Suprapubic skin (tissue), 4 donors: ENCODE measurements around the gene PRPF38B. TPM values are rescaled to one million over a fixed set of nuclear protein-coding genes. Genes with fewer than 3 reads are reported as not detected.

ENCODE experiments used
- DNase-seq, 2 donors: peaks; one replicate each; pipeline ENCODE4 v3.0.0-alpha.2; 2019; ENCODE audit warnings: low spot score in 2 of 2
- H3K27ac ChIP-seq: fragments of 200-600 bp; sonication (generic); one replicate; pipeline ENCODE4 v1.5.1; 2019
- H3K27me3 ChIP-seq: fragments of 200-600 bp; sonication (generic); one replicate; pipeline ENCODE4 v1.5.1; 2019
- H3K36me3 ChIP-seq: fragments of 200-600 bp; sonication (generic); one replicate; pipeline ENCODE4 v1.5.1; 2019
- H3K4me1 ChIP-seq: fragments of 200-600 bp; sonication (generic); one replicate; pipeline ENCODE4 v1.5.1; 2019
- H3K4me3 ChIP-seq: fragments of 200-600 bp; sonication (generic); one replicate; pipeline ENCODE4 v1.5.1; 2019; ENCODE audit warnings: mild to moderate bottlenecking
- H3K9me3 ChIP-seq: fragments of 200-600 bp; sonication (generic); one replicate; pipeline ENCODE4 v1.5.1; 2019
- EP300 ChIP-seq: sonication (generic); formaldehyde crosslinking; IDR thresholded peaks from one replicate; pipeline ENCODE4 v1.6.1; 2017; ENCODE audit warnings: antibody characterized with exemption
- POLR2A ChIP-seq, 2 donors: fragments of 450-650 bp; IDR thresholded peaks; one replicate each; pipeline ENCODE4 v1.6.1; 2017; ENCODE audit warnings: antibody characterized with exemption in 2 of 2, mild to moderate bottlenecking in 2 of 2, moderate library complexity in 2 of 2
- POLR2AphosphoS5 ChIP-seq, 3 donors: sonication (generic); formaldehyde crosslinking; IDR thresholded peaks; one replicate each; pipeline ENCODE4 v1.6.1; 2017; ENCODE audit warnings: antibody characterized with exemption in 3 of 3
- WGBS: methylation state at CpG from one replicate; pipeline ENCODE4 v1.1.5; 2018; 5-methylcytosine and 5-hydroxymethylcytosine counted together
- total RNA-seq, 4 donors: library from RNA; depleted of rRNA; stranded (reverse); fragments of >200 nt; gene quantifications; one replicate each; pipeline ENCODE4 v1.1.0, GENCODE V29; 2016
- TF ChIP-seq, protein P1 (sequence below), 2 donors: fragments of 200-600 bp in 1 of 2; fragments of 450-650 bp in 1 of 2; sonication (generic) in 1 of 2; IDR thresholded peaks; one replicate each; pipeline ENCODE4 v1.5.1; 2016 to 2019; ENCODE audit warnings: antibody characterized with exemption in 2 of 2, mild to moderate bottlenecking in 1 of 2, moderate library complexity in 1 of 2

The PRPF38B gene
- total RNA-seq, 4 donors from 2014 or later: 17.5 to 58.4 (median 25.4) TPM

DNA sequence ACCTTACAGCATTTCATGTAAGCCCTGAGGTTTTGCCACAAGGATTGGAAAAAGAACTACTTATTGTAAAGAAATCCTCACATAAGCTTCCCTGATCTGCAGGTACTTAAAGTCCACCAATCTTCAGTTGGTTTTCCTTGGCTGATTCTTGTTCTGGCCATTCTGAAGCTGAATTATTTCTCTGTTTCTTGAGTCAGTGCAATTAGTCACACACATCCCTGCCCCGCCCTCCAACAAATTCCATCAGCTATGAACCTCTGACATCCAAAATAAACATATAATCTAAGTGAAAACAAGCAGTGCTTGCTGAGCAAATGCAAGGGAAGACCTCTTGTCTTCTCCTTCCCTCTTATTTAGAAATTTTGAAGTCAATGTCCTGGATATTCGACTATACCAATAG is 12.4 kb downstream of the PRPF38B start:
- WGBS: 48% methylated on average over 2 of the region's 2 CpGs
- Histone ChIP-seq H3K27me3 (no peaks in the 10 kb centered on the region), H3K36me3 (peaks cover 23% of the 10 kb centered on the region), H3K27ac (no peak overlapping the region), H3K4me1 (peaks cover 7% of the 10 kb centered on the region), H3K4me3 (no peak overlapping the region), H3K9me3 (no peaks in the 10 kb centered on the region)
- TF ChIP-seq EP300 (no peak), POLR2AphosphoS5 (IDR thresholded peaks at IDR 0.05) (no peak), POLR2A (IDR thresholded peaks at IDR 0.05) (no peak)
- TF ChIP-seq, protein P1, sequence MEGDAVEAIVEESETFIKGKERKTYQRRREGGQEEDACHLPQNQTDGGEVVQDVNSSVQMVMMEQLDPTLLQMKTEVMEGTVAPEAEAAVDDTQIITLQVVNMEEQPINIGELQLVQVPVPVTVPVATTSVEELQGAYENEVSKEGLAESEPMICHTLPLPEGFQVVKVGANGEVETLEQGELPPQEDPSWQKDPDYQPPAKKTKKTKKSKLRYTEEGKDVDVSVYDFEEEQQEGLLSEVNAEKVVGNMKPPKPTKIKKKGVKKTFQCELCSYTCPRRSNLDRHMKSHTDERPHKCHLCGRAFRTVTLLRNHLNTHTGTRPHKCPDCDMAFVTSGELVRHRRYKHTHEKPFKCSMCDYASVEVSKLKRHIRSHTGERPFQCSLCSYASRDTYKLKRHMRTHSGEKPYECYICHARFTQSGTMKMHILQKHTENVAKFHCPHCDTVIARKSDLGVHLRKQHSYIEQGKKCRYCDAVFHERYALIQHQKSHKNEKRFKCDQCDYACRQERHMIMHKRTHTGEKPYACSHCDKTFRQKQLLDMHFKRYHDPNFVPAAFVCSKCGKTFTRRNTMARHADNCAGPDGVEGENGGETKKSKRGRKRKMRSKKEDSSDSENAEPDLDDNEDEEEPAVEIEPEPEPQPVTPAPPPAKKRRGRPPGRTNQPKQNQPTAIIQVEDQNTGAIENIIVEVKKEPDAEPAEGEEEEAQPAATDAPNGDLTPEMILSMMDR (IDR thresholded peaks at IDR 0.05): no peak
- no peak for DNase-seq

DNA sequence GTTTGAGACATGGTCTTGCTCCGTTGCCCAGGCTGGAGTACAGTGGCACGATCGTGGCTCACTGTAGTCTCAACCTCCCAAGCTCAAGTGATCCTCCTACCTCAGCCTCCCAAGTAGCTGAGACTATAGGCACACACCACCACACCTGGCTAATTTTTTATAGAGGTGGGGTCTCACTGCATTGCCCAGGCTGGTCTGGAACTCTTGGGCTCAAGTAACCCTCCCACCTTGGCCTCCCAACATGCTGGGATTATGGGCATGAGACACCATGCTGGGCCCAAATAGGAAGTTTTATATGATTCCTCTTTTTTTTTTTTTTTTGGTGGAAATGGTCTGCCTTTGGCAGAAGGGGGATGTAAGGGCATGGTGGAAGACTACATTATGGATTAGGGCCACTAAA is 14.5 kb downstream of the PRPF38B start:
- Histone ChIP-seq H3K36me3 (peaks cover 6% of the 10 kb centered on the region), H3K27me3 (no peaks in the 10 kb centered on the region), H3K4me1 (peaks cover 7% of the 10 kb centered on the region), H3K9me3 (no peaks in the 10 kb centered on the region), H3K27ac (no peak overlapping the region), H3K4me3 (no peak overlapping the region)
- WGBS: 94% methylated on average over 3 of the region's 3 CpGs
- DNase-seq: no peak
- TF ChIP-seq, protein P1 (IDR thresholded peaks at IDR 0.05): no peak
- TF ChIP-seq POLR2AphosphoS5 (IDR thresholded peaks at IDR 0.05): no peak
- TF ChIP-seq POLR2A (IDR thresholded peaks at IDR 0.05): no peak
- TF ChIP-seq EP300: no peak

DNA sequence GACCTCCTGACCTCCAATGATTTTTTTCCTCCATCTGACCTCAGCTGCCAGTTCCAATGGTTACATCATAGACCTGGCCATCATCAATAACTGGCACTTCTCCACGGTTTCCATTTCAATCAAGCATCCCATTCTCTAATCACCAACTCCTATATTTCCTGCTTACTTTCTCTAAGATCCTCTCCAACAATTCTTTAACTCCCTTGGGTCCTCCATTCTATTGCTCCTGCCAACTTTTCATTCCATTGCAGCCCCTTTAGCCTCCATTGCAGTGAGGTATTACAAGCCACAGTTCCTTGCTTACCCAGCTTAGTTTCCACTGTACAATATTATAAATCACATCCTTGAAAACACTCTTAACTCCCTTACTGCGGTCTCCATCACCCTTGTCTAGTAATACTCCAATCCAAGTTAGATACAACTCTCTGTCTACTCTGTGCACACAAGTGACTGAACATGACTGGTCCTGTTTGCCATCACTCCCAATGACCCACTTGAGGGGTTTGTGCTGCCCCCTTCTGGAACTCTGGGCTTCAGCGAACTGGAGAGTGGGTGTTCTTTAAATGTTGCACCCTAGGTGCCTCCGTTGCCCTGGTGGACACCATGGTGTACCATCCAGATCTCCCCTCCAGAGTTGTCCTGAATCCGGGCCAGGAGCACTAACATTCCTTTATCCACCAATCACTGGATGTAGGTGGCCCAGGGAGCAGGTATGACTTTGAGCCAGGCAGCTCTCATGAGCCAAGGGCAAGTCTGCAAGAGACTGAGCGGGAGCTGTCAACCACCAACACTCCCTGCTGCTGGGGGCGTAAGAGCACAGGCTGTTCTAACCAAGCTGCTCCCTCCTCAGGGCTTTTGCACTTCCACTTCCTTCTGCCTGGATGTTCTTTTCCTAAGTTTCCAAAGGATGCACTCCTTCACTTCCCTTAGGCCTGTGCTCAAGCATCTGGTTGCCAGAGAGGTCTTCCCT is 16.9 kb downstream of the PRPF38B start:
- Histone ChIP-seq H3K9me3 (no peaks in the 10 kb centered on the region), H3K4me3 (no peak overlapping the region), H3K27me3 (peaks cover 7% of the 10 kb centered on the region), H3K36me3 (no peaks in the 10 kb centered on the region), H3K4me1 (peaks cover 7% of the 10 kb centered on the region), H3K27ac (no peak overlapping the region)
- no peak for DNase-seq
- WGBS: 71% methylated on average over 7 of the region's 7 CpGs
- no peak for TF ChIP-seq POLR2AphosphoS5 (IDR thresholded peaks at IDR 0.05)
- TF ChIP-seq, protein P1 (IDR thresholded peaks at IDR 0.05): no peak
- TF ChIP-seq POLR2A (IDR thresholded peaks at IDR 0.05): no peak
- TF ChIP-seq EP300: no peak

DNA sequence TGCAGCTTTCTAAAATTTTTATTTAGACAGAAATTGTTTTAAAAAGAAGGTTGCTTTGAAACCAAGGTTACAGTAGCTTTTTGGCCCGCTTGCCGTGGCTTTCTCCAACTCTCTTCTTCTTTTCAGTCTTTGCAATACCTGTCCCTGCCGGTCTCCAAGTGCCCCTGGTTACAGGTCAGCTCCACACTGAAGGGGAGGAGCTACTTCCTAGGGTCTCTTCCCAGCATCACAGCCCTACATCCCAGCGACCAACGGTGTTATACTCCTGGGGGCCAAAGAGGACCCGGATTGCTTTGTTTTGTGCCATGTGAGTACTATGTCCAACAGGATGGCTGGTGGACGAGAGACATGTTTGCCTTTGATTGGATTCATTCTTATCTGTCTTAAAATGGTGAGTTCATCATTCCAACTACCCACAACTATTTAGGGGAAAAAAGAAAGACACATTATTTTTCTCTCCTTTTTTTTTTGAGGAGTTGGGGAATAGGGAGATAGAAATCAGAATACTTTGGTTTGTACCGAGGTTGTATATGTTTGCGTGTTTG is 20.6 kb downstream of the PRPF38B start, which contains the start of gene FNDC7:
TSS of gene FNDC7 (plus strand) at position 303 of the 545 bp plus-strand sequence. CDS start at position 329, 26 bp downstream.
- 47% methylated on average over 9 of the region's 9 CpGs for WGBS
- TF ChIP-seq EP300 (no peak), POLR2A (IDR thresholded peaks at IDR 0.05) (no peak), POLR2AphosphoS5 (IDR thresholded peaks at IDR 0.05) (no peak)
- TF ChIP-seq, protein P1 (IDR thresholded peaks at IDR 0.05): no peak
- Histone ChIP-seq H3K27ac (no peak within 1 kb of the TSS), H3K4me3 (no peak within 1 kb of the TSS), H3K9me3 (no peaks in the 10 kb centered on the region), H3K27me3 (peaks cover 7% of the 10 kb centered on the region), H3K36me3 (no peaks in the 10 kb centered on the region), H3K4me1 (no peaks in the 10 kb centered on the region)
- DNase-seq: no peak

DNA sequence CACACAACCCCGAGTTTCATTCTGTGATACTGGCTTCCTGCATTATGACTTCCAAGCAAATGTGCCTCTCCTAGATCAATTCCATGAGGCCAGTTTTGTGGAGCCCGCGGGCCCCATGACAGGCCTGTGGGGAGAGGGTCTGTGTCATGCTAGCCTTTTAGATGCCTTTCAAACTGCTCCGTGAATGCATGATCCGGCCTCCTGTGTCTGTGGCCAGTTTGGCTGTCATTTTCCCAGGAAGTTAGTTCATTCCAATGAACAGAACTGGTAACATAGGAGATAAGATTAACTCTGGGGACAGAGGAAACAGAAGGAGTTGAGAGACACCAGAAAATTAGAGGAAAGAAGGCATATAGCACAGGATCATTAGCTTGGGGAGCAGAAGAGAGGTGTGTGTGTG is 23.8 kb downstream of the PRPF38B start:
- TF ChIP-seq POLR2AphosphoS5 (IDR thresholded peaks at IDR 0.05) (no peak), POLR2A (IDR thresholded peaks at IDR 0.05) (no peak), EP300 (no peak)
- TF ChIP-seq, protein P1 (IDR thresholded peaks at IDR 0.05): no peak
- no peak for DNase-seq
- H3K27ac ChIP-seq: no peak overlapping the region
- H3K27me3 ChIP-seq: peaks cover 7% of the 10 kb centered on the region
- no peaks in the 10 kb centered on the region for H3K9me3 ChIP-seq
- 83% methylated on average over 5 of the region's 5 CpGs for WGBS
- H3K36me3 ChIP-seq: no peaks in the 10 kb centered on the region
- no peaks in the 10 kb centered on the region for H3K4me1 ChIP-seq
- no peak overlapping the region for H3K4me3 ChIP-seq
